ENCODE measurements around the gene MT1H.
"Not testable (repeated sequence)": the region's sequence is repeated elsewhere in the genome, so short reads cannot be mapped to it uniquely, and the experiment has no call there.

MT1H gene

GRCh38 chr16:56667581-56668571, 1.7 kb upstream of the MT1H start, which contains the start of gene MT1G:
Gene MT1G (minus strand): TSS chr16:56668065. CDS start chr16:56667993, 72 bp downstream.
- no peaks in the 10 kb centered on the region for H3K79me1 ChIP-seq (ENCODE audit: low read length)
- H3K27me3 ChIP-seq (ENCODE audit: insufficient read depth, low read length, poor library complexity), result peaks cover 67% of the 10 kb centered on the region
- H2AK5ac ChIP-seq (ENCODE audit: low read length), result no peak within 1 kb of the TSS
- no peak within 1 kb of the TSS for H3K56ac ChIP-seq (ENCODE audit: low read length)
- no peak for DNase-seq
- no peaks in the 10 kb centered on the region for H3K36me3 ChIP-seq (ENCODE audit: control insufficient read depth, insufficient read depth, low read length)
- no peak within 1 kb of the TSS for H3K4ac ChIP-seq (ENCODE audit: low read depth, low read length)
- peak within 1 kb of the TSS; percentile 33 for H3K4me2 ChIP-seq (ENCODE audit: low read length)
- H3K79me2 ChIP-seq (ENCODE audit: control insufficient read depth, insufficient read depth, low read length), result no peaks in the 10 kb centered on the region
- no peak within 1 kb of the TSS for H4K5ac ChIP-seq (ENCODE audit: low read length)
- H3K18ac ChIP-seq (ENCODE audit: low read length), result no peak within 1 kb of the TSS
- no peak within 1 kb of the TSS for H3K27ac ChIP-seq (ENCODE audit: low read depth, low read length)
- H3K23ac ChIP-seq (ENCODE audit: low read length), result no peak within 1 kb of the TSS
- no peak within 1 kb of the TSS for H2BK5ac ChIP-seq (ENCODE audit: low read length)
- H2BK120ac ChIP-seq (ENCODE audit: low read depth, low read length), result no peak within 1 kb of the TSS
- no peaks in the 10 kb centered on the region for H3K4me1 ChIP-seq (ENCODE audit: control insufficient read depth, low read depth, low read length)
- H2BK15ac ChIP-seq (replicated peaks; ENCODE audit: low read depth), result no peak within 1 kb of the TSS
- no peak within 1 kb of the TSS for H3K4me3 ChIP-seq (ENCODE audit: low read length)
- H3K9ac ChIP-seq (ENCODE audit: low read length), result no peak within 1 kb of the TSS
- no CpG with 5 or more reads among the region's 46 CpGs for WGBS (ENCODE audit: extremely low coverage, insufficient coverage, low lambda C conversion rate)
- H4K8ac ChIP-seq (ENCODE audit: low read depth, low read length), result no peak within 1 kb of the TSS

GRCh38 chr16:56669840-56670619, 416 bp downstream of the MT1H start:
- DNase-seq, result no peak

DNA sequence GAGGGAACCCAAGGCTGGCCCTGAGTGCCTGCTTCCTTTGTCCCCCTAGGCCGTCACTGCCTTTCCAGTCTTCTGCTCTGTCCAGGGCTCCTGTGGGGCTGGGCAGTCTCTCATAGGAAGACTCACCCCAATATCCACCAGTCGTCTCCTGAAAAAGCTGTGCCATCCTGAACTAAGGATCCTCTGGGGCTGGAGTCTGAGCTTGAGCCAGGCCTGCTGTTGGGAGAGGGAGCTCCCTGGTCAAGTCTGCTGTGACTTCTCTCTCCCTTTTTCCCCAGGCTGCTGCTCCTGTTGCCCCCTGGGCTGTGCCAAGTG, 963 bp downstream of the MT1H start:
- WGBS (ENCODE audit: extremely low coverage, insufficient coverage, low lambda C conversion rate), result no CpG with 5 or more reads among the region's 2 CpGs
- H3K18ac ChIP-seq (ENCODE audit: low read length), result no peak overlapping the region
- no peaks in the 10 kb centered on the region for H3K4me1 ChIP-seq (ENCODE audit: control insufficient read depth, low read depth, low read length)
- no peak overlapping the region for H2AK5ac ChIP-seq (ENCODE audit: low read length)
- no peak overlapping the region for H4K8ac ChIP-seq (ENCODE audit: low read depth, low read length)
- no peak overlapping the region for H4K5ac ChIP-seq (ENCODE audit: low read length)
- no peaks in the 10 kb centered on the region for H3K79me1 ChIP-seq (ENCODE audit: low read length)
- H2BK120ac ChIP-seq (ENCODE audit: low read depth, low read length), result no peak overlapping the region
- H3K79me2 ChIP-seq (ENCODE audit: control insufficient read depth, insufficient read depth, low read length), result no peaks in the 10 kb centered on the region
- DNase-seq, result no peak
- H2BK15ac ChIP-seq (replicated peaks; ENCODE audit: low read depth), result no peak overlapping the region
- peaks cover 51% of the 10 kb centered on the region for H3K27me3 ChIP-seq (ENCODE audit: insufficient read depth, low read length, poor library complexity)
- no peak overlapping the region for H2BK5ac ChIP-seq (ENCODE audit: low read length)
- H3K56ac ChIP-seq (ENCODE audit: low read length), result no peak overlapping the region
- no peak overlapping the region for H3K9ac ChIP-seq (ENCODE audit: low read length)
- H3K4me3 ChIP-seq (ENCODE audit: low read length), result no peak overlapping the region
- no peak overlapping the region for H3K4me2 ChIP-seq (ENCODE audit: low read length)
- no peak overlapping the region for H3K23ac ChIP-seq (ENCODE audit: low read length)
- H3K4ac ChIP-seq (ENCODE audit: low read depth, low read length), result no peak overlapping the region
- no peaks in the 10 kb centered on the region for H3K36me3 ChIP-seq (ENCODE audit: control insufficient read depth, insufficient read depth, low read length)
- H3K27ac ChIP-seq (ENCODE audit: low read depth, low read length), result no peak overlapping the region

More at GRCh38 chr16:56669840-56670619, 416 bp downstream of the MT1H start:
- Histone ChIP-seq H4K8ac (ENCODE audit: low read depth, low read length) (no peak overlapping the region), H3K4me1 (ENCODE audit: control insufficient read depth, low read depth, low read length) (no peaks in the 10 kb centered on the region), H3K18ac (ENCODE audit: low read length) (no peak overlapping the region), H3K36me3 (ENCODE audit: control insufficient read depth, insufficient read depth, low read length) (no peaks in the 10 kb centered on the region), H4K5ac (ENCODE audit: low read length) (no peak overlapping the region), H3K4ac (ENCODE audit: low read depth, low read length) (no peak overlapping the region), H3K27ac (ENCODE audit: low read depth, low read length) (no peak overlapping the region), H2BK120ac (ENCODE audit: low read depth, low read length) (no peak overlapping the region), H3K56ac (ENCODE audit: low read length) (no peak overlapping the region), H2BK15ac (replicated peaks; ENCODE audit: low read depth) (no peak overlapping the region), H3K79me2 (ENCODE audit: control insufficient read depth, insufficient read depth, low read length) (no peaks in the 10 kb centered on the region), H3K9ac (ENCODE audit: low read length) (no peak overlapping the region), H2BK5ac (ENCODE audit: low read length) (no peak overlapping the region), H3K27me3 (ENCODE audit: insufficient read depth, low read length, poor library complexity) (peaks cover 54% of the 10 kb centered on the region), H3K4me2 (ENCODE audit: low read length) (no peak overlapping the region), H3K79me1 (ENCODE audit: low read length) (no peaks in the 10 kb centered on the region), H3K4me3 (ENCODE audit: low read length) (no peak overlapping the region), H2AK5ac (ENCODE audit: low read length) (no peak overlapping the region), H3K23ac (ENCODE audit: low read length) (no peak overlapping the region)
- no CpG with 5 or more reads among the region's 19 CpGs for WGBS (ENCODE audit: extremely low coverage, insufficient coverage, low lambda C conversion rate)

GRCh38 chr16:56671691-56672090, 2.1 kb downstream of the MT1H start:
- H3K4me2 ChIP-seq (ENCODE audit: low read length); H3K4me3 ChIP-seq (ENCODE audit: low read length); DNase-seq; H4K8ac ChIP-seq (ENCODE audit: low read depth, low read length); H3K56ac ChIP-seq (ENCODE audit: low read length); H2BK5ac ChIP-seq (ENCODE audit: low read length); H2BK120ac ChIP-seq (ENCODE audit: low read depth, low read length); H3K4me1 ChIP-seq (ENCODE audit: control insufficient read depth, low read depth, low read length); H2BK15ac ChIP-seq (replicated peaks; ENCODE audit: low read depth); H3K79me2 ChIP-seq (ENCODE audit: control insufficient read depth, insufficient read depth, low read length); H2AK5ac ChIP-seq (ENCODE audit: low read length); H3K27ac ChIP-seq (ENCODE audit: low read depth, low read length); H3K79me1 ChIP-seq (ENCODE audit: low read length); H3K18ac ChIP-seq (ENCODE audit: low read length); H4K5ac ChIP-seq (ENCODE audit: low read length); H3K4ac ChIP-seq (ENCODE audit: low read depth, low read length); H3K9ac ChIP-seq (ENCODE audit: low read length); H3K36me3 ChIP-seq (ENCODE audit: control insufficient read depth, insufficient read depth, low read length); H3K23ac ChIP-seq (ENCODE audit: low read length): not testable (repeated sequence)
- H3K27me3 ChIP-seq (ENCODE audit: insufficient read depth, low read length, poor library complexity), result peaks cover 44% of the 10 kb centered on the region
- no CpG with 5 or more reads among the region's 2 CpGs for WGBS (ENCODE audit: extremely low coverage, insufficient coverage, low lambda C conversion rate)

- H2BK120ac ChIP-seq (ENCODE audit: low read depth, low read length); H3K9ac ChIP-seq (ENCODE audit: low read length); H4K8ac ChIP-seq (ENCODE audit: low read depth, low read length); H3K79me2 ChIP-seq (ENCODE audit: control insufficient read depth, insufficient read depth, low read length); H3K4me3 ChIP-seq (ENCODE audit: low read length); H3K56ac ChIP-seq (ENCODE audit: low read length); H2BK5ac ChIP-seq (ENCODE audit: low read length); H3K4ac ChIP-seq (ENCODE audit: low read depth, low read length); H3K18ac ChIP-seq (ENCODE audit: low read length); H3K36me3 ChIP-seq (ENCODE audit: control insufficient read depth, insufficient read depth, low read length); H2BK15ac ChIP-seq (replicated peaks; ENCODE audit: low read depth); H3K23ac ChIP-seq (ENCODE audit: low read length); H4K5ac ChIP-seq (ENCODE audit: low read length); H3K79me1 ChIP-seq (ENCODE audit: low read length); H3K4me2 ChIP-seq (ENCODE audit: low read length); H3K4me1 ChIP-seq (ENCODE audit: control insufficient read depth, low read depth, low read length); H3K27ac ChIP-seq (ENCODE audit: low read depth, low read length); H2AK5ac ChIP-seq (ENCODE audit: low read length); DNase-seq: not testable (repeated sequence)
- peaks cover 39% of the 10 kb centered on the region for H3K27me3 ChIP-seq (ENCODE audit: insufficient read depth, low read length, poor library complexity)
- no CpG with 5 or more reads among the region's 3 CpGs for WGBS (ENCODE audit: extremely low coverage, insufficient coverage, low lambda C conversion rate)
These were observed 2.6 kb downstream of the MT1H start for GRCh38 chr16:56672171-56672570.
